Measurements from ENCODE around the gene STYXL1.

Gene STYXL1

DNA sequence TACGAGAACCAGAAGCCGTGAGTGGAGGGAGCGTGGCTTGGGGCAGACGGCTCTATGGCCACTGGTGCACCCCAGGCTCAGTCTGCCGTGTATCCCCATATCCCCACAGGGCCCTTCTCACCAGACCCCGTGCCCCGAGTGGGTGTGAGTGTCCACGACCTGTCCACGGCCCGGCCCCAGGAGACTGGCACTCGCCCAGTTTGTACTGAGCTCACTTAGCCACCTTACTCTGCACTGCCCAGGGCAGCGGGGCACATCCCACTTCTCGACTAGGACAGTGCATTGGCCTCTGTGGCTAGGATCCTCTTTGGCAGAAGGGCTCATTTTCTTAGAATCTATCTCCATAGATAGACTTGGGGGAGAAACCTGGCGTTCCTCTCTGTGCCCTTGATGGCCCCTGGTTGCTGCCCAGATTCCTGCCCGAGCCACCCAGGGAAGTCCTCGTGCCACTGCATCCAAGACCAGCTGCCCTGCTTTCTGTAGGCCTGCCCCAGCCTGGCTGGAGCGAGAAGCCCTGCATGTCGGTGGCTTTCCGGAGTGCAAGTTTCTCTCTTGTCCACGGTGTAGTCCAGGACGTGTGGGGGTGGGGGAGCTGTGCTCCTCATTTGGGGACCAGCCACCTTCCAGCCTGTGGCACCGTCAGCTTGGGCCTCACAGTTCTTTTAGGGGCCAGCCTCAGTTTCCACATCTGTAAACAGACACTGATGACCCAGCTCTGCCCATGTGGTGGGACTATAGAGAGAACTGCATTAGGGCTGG is 65.3 kb downstream of the STYXL1 start:
- H3K27ac ChIP-seq (ENCODE audit: low read depth, low read length), result no peak overlapping the region
- H3K27me3 ChIP-seq (ENCODE audit: control insufficient read depth in 1 of 2, insufficient read depth in 2 of 2, low read length in 2 of 2), result no peaks in the 10 kb centered on the region
- no peaks in the 10 kb centered on the region for H3K9me3 ChIP-seq (ENCODE audit: low read length)
- no peak overlapping the region for H3K4me3 ChIP-seq (ENCODE audit: low read depth in 1 of 2, low read length in 2 of 2)
- no peak overlapping the region for H3K9ac ChIP-seq (ENCODE audit: low read length)
- no peaks in the 10 kb centered on the region for H3K4me1 ChIP-seq (ENCODE audit: insufficient read depth, low read length)
- peaks cover 47% of the 10 kb centered on the region for H3K36me3 ChIP-seq (ENCODE audit: insufficient read depth, low read length)

DNA sequence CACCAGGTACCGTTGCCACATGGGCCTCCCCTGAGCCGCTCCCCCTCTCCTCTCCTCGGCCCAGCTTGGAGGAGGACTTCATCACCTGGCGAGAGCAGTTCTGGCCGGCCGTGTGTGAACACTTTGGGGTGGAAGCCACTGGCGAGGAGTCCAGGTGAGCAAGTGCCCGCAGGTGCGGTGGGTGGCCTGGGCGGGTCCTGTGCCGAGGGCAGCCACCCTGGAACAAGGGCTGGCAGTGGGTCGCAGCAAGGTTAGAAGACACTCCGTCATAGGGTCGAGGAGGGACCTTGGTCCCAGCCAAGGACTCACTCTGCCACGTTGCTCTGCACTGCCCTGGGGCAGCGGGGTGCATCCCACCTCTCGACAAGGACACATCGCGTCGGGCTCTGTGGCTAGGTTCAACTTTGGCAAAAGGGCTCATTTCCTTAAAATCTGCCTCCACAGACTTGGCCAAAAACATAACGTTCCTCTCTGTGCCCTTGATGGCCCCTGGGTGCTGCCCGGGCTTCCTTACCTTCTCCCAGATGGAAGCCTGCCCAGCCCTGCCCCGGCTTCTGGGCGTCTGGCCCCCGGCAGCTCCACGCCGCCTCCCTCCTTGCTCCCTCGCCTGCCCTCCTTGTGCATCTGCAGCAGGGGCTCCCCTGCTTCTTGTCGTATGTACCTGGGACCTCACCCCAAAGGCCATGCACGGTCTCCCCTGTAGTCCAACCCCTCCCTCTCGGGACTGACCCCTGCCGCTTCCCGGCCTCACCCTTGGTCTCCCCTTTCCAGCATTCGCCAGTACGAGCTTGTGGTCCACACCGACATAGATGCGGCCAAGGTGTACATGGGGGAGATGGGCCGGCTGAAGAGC is 66.1 kb downstream of the STYXL1 start:
- Histone ChIP-seq H3K27me3 (ENCODE audit: control insufficient read depth in 1 of 2, insufficient read depth in 2 of 2, low read length in 2 of 2) (no peaks in the 10 kb centered on the region), H3K4me1 (ENCODE audit: insufficient read depth, low read length) (no peaks in the 10 kb centered on the region), H3K9ac (ENCODE audit: low read length) (no peak overlapping the region), H3K27ac (ENCODE audit: low read depth, low read length) (no peak overlapping the region), H3K9me3 (ENCODE audit: low read length) (no peaks in the 10 kb centered on the region), H3K4me3 (ENCODE audit: low read depth in 1 of 2, low read length in 2 of 2) (no peak overlapping the region), H3K36me3 (ENCODE audit: insufficient read depth, low read length) (peaks cover 47% of the 10 kb centered on the region)

DNA sequence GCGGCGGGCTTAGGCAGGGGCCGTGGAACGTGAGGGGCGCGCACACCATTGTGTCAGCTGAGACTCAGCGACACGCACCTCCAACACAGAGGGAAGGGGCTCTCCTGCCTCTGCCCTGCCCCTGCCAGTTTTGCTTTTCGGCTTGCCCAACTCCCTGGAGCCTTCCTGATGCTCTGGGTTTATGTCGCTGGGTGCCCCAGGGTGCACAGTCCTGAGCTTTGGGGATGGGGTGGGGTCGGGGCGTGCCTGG is 66.7 kb downstream of the STYXL1 start:
- no peak overlapping the region for H3K4me3 ChIP-seq (ENCODE audit: low read depth in 1 of 2, low read length in 2 of 2)
- no peak overlapping the region for H3K9ac ChIP-seq (ENCODE audit: low read length)
- H3K9me3 ChIP-seq (ENCODE audit: low read length), result no peaks in the 10 kb centered on the region
- H3K36me3 ChIP-seq (ENCODE audit: insufficient read depth, low read length), result peaks cover 41% of the 10 kb centered on the region
- H3K27ac ChIP-seq (ENCODE audit: low read depth, low read length), result no peak overlapping the region
- H3K27me3 ChIP-seq (ENCODE audit: control insufficient read depth in 1 of 2, insufficient read depth in 2 of 2, low read length in 2 of 2), result no peaks in the 10 kb centered on the region
- no peaks in the 10 kb centered on the region for H3K4me1 ChIP-seq (ENCODE audit: insufficient read depth, low read length)

DNA sequence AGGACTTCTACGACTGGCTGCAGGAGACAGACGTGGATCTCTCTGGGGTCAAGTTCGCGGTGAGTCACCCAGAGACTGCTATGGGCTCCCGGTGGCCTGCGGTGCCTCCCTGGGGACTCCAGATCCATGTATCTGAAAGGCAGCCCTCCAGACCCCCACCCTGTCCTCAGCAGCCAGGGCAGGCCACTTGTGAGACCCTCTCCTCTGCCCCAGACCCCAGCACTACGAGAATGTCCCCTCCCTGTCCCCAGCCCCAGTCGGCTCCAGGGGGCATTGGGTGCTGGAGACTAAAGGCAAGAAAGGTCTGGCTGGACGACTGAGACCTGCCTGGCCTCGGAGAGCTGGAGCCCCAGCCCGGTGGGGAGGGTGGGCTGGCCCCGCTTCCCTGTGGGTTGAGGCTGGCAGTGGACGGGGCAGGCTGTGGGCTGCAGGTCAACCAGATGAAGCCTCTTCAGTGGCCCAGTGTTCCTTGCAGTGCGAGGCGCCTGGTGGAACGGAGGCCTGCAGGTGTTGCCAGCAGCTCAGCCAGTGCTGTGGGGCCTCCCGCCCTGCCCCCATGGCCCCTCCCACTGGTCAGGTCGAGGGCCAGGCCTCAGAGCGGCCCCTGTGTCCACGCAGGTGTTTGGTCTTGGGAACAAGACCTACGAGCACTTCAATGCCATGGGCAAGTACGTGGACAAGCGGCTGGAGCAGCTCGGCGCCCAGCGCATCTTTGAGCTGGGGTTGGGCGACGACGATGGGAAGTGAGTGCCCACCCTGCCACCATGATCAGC is 67.2 kb downstream of the STYXL1 start:
- no peaks in the 10 kb centered on the region for H3K4me1 ChIP-seq (ENCODE audit: insufficient read depth, low read length)
- H3K9ac ChIP-seq (ENCODE audit: low read length), result no peak overlapping the region
- H3K27me3 ChIP-seq (ENCODE audit: control insufficient read depth in 1 of 2, insufficient read depth in 2 of 2, low read length in 2 of 2), result no peaks in the 10 kb centered on the region
- H3K36me3 ChIP-seq (ENCODE audit: insufficient read depth, low read length), result peaks cover 36% of the 10 kb centered on the region
- no peak overlapping the region for H3K27ac ChIP-seq (ENCODE audit: low read depth, low read length)
- H3K9me3 ChIP-seq (ENCODE audit: low read length), result no peaks in the 10 kb centered on the region
- H3K4me3 ChIP-seq (ENCODE audit: low read depth in 1 of 2, low read length in 2 of 2), result no peak overlapping the region

DNA sequence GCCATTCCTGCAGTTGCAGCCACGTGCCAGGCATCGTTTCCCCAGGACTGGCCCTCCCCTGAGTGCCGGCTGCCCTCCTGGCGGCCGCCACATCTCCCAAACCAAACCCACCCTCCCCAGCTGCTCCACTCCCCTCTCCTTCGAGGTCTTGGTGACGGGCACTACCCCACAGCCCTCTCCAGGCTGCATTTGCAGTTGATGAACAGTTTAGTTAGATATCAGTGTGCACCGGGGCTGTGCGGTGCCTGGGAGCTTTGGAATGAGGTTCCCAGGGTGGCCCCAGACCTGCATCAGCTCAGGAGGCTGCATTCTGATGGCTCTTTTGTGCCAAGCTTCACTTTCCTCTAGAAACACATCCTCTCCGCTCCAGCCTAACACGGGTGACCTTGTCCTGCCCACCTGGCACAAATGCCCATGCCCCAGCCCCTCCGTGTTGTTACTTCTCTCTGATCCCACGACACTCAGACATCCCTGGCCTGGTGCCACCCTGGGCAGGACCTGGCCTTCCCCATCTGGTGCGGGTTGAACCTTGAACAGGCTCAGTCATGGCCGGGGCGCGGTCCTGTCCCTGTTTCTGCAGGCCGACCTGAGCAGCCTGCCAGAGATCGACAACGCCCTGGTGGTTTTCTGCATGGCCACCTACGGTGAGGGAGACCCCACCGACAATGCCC is 67.9 kb downstream of the STYXL1 start:
- no peaks in the 10 kb centered on the region for H3K27me3 ChIP-seq (ENCODE audit: control insufficient read depth in 1 of 2, insufficient read depth in 2 of 2, low read length in 2 of 2)
- no peak overlapping the region for H3K9ac ChIP-seq (ENCODE audit: low read length)
- H3K4me3 ChIP-seq (ENCODE audit: low read depth in 1 of 2, low read length in 2 of 2), result no peak overlapping the region
- H3K9me3 ChIP-seq (ENCODE audit: low read length), result no peaks in the 10 kb centered on the region
- no peak overlapping the region for H3K27ac ChIP-seq (ENCODE audit: low read depth, low read length)
- H3K36me3 ChIP-seq (ENCODE audit: insufficient read depth, low read length), result peaks cover 34% of the 10 kb centered on the region
- no peaks in the 10 kb centered on the region for H3K4me1 ChIP-seq (ENCODE audit: insufficient read depth, low read length)

DNA sequence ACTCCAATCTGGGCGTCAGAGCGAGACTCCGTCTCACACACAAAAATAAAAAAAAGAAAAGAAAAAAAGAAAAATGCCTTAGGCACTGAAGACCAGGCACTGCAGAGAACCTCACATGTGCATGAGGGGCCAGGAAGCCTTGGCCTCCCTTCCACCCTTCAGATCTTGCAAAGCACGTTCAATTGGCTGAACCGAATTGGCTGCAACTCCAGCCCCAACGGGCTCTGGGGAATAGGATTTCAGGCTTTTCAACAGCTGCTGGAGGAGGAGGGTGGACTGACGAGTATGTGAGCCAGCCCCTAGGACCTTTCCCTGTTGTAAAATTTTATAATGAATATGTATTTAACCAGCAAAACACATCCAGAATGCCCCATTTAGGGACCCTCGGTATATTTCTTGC is 70.1 kb downstream of the STYXL1 start:
- no peaks in the 10 kb centered on the region for H3K27me3 ChIP-seq (ENCODE audit: control insufficient read depth in 1 of 2, insufficient read depth in 2 of 2, low read length in 2 of 2)
- H3K9ac ChIP-seq (ENCODE audit: low read length), result no peak overlapping the region
- H3K36me3 ChIP-seq (ENCODE audit: insufficient read depth, low read length), result peaks cover 24% of the 10 kb centered on the region
- no peak overlapping the region for H3K27ac ChIP-seq (ENCODE audit: low read depth, low read length)
- no peaks in the 10 kb centered on the region for H3K4me1 ChIP-seq (ENCODE audit: insufficient read depth, low read length)
- H3K4me3 ChIP-seq (ENCODE audit: low read depth in 1 of 2, low read length in 2 of 2), result no peak overlapping the region
- no peaks in the 10 kb centered on the region for H3K9me3 ChIP-seq (ENCODE audit: low read length)

DNA sequence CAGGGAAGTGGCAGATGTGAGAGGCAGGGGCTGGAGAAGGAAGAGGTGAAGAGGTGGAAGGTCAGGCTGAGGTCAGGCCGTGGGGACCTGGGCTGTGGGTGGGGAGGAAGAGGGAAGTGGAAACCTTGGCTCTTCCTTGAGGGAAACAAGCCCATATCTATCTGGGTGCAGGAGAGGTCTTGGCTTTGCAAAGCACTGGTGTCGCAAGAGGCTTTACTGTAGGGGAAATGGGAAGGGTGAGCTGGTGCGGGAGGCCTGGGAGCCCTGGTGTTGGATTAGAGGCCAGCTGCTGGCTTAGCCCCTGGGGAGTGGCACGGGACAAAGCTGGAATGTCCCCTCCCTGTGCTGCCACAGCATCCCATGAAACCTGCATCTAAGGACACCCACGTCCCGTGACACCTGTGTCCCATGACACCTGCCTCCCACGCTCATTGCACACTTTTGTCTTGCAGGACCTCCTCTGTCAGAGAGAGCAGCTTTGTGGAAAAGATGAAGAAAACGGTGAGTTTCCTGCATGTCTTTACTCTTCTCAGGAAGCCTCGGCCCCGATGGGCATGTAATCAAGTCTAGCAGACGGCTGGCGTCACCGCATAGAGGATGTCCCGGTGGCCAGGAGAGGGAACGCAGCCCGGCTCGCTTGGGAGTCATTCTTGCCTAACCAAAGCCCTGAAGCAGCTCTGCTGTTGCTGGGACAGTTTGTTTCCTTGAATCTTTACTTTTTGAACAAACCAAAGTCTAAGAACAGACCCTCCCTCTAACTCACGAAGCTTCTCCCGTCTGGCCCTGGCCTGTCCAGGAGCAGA is 75.6 kb downstream of the STYXL1 start:
- Histone ChIP-seq H3K4me3 (ENCODE audit: low read depth in 1 of 2, low read length in 2 of 2) (no peak overlapping the region), H3K27me3 (ENCODE audit: control insufficient read depth in 1 of 2, insufficient read depth in 2 of 2, low read length in 2 of 2) (no peaks in the 10 kb centered on the region), H3K9ac (ENCODE audit: low read length) (no peak overlapping the region), H3K36me3 (ENCODE audit: insufficient read depth, low read length) (no peaks in the 10 kb centered on the region), H3K4me1 (ENCODE audit: insufficient read depth, low read length) (peaks cover 30% of the 10 kb centered on the region), H3K27ac (ENCODE audit: low read depth, low read length) (no peak overlapping the region), H3K9me3 (ENCODE audit: low read length) (no peaks in the 10 kb centered on the region)

DNA sequence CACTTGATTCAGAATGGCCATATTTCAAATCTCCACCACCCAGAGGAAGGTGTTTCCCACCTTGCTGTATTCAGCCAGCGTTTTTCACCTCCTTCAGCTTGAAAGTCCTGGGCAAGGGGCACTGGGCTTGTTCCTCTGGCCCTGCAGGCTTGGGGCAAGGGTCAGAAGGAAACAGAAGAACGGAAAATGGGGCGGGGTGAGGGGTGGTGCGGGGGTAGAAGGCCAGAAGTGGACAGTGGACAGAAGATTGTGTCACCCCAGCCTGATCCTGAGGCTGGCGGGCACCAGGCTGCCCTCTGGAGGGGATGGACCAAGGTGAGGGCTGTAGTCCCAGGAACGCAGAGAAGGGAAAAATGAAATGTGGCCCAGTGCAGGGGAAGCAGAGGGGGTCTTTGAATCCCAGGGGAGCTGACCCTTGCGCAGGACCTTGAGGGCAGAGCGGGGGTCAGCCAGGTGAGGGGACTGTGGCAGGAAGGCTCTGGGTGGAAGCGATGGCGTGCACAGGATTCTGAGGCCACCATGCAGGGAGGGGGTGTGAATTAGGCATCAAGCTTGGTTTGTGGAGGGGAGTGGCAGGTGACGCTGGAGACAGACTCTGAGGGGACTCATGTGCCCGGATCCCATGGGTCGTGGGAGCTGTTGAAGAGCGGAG is 76.4 kb downstream of the STYXL1 start:
- Histone ChIP-seq H3K9ac (ENCODE audit: low read length) (no peak overlapping the region), H3K27ac (ENCODE audit: low read depth, low read length) (no peak overlapping the region), H3K27me3 (ENCODE audit: control insufficient read depth in 1 of 2, insufficient read depth in 2 of 2, low read length in 2 of 2) (no peaks in the 10 kb centered on the region), H3K4me1 (ENCODE audit: insufficient read depth, low read length) (peaks cover 36% of the 10 kb centered on the region), H3K4me3 (ENCODE audit: low read depth in 1 of 2, low read length in 2 of 2) (no peak overlapping the region), H3K9me3 (ENCODE audit: low read length) (no peaks in the 10 kb centered on the region), H3K36me3 (ENCODE audit: insufficient read depth, low read length) (no peaks in the 10 kb centered on the region)

DNA sequence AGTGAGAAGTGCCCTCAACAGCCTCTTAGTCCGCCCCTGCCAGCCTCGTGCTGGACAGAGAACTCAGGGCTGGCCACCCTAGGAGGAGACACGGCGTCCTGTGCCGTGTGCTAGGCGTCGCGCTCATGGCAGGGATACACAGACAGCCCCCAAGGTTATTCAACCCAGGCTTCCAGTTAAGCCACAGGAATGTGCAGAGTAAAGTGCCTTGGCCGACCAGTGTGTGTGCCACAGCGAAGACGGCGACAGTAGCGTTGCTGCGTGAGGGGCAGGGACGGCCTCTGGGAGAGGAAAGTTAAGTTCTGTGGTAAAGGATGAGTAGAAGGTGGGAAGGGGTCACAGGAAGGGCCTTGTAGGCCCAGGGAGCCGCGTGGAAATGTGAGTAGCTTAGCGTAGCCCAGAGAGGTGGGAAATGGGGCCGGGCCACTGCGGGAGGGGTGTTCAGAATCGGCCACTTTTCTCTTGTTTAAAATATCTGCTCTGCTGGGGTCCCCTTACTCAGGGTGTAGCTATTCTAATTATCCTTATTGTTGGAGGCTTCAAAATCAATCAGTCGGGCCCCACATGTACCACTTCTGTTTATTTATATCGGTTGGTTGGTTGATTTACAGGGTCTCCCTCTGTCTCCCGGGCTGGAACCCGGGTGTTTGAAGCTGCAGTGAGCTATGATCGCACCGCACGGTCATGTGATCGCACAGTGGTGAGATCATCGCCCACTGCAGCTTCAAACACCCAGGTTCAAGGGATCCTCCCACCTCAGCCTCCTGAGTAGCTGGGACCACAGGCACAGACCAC is 77.9 kb downstream of the STYXL1 start:
- Histone ChIP-seq H3K4me3 (ENCODE audit: low read depth in 1 of 2, low read length in 2 of 2) (no peak overlapping the region), H3K9ac (ENCODE audit: low read length) (no peak overlapping the region), H3K9me3 (ENCODE audit: low read length) (no peaks in the 10 kb centered on the region), H3K4me1 (ENCODE audit: insufficient read depth, low read length) (peaks cover 49% of the 10 kb centered on the region), H3K27ac (ENCODE audit: low read depth, low read length) (peak overlapping the region; percentile 63), H3K36me3 (ENCODE audit: insufficient read depth, low read length) (no peaks in the 10 kb centered on the region), H3K27me3 (ENCODE audit: control insufficient read depth in 1 of 2, insufficient read depth in 2 of 2, low read length in 2 of 2) (no peaks in the 10 kb centered on the region)

DNA sequence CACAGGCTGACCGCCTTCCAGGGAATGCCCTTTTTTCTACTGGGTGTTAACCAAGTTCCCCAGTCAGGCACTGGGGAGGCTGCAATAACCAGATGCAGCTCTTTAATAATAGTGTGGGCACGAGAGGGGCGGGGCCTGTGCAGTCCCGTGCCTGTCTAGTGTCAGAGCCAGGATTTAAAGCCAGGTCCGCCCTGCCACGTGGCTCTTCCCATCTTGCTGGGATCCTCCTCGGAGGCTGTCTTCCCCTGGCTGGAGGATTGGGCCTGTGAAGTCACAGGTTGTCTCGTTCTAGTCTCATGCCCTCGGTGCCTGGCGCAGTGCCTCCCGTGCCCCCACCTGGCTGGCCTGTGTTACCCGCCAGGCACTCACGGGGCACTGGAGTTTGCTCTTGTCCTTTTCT is 78.6 kb downstream of the STYXL1 start:
- H3K27ac ChIP-seq (ENCODE audit: low read depth, low read length), result peak overlapping the region; percentile 63
- H3K9ac ChIP-seq (ENCODE audit: low read length), result no peak overlapping the region
- no peaks in the 10 kb centered on the region for H3K27me3 ChIP-seq (ENCODE audit: control insufficient read depth in 1 of 2, insufficient read depth in 2 of 2, low read length in 2 of 2)
- H3K9me3 ChIP-seq (ENCODE audit: low read length), result no peaks in the 10 kb centered on the region
- peaks cover 49% of the 10 kb centered on the region for H3K4me1 ChIP-seq (ENCODE audit: insufficient read depth, low read length)
- H3K36me3 ChIP-seq (ENCODE audit: insufficient read depth, low read length), result no peaks in the 10 kb centered on the region
- H3K4me3 ChIP-seq (ENCODE audit: low read depth in 1 of 2, low read length in 2 of 2), result no peak overlapping the region
